GM19455 (cell line): ENCODE results near the gene E2F7.
A peak's percentile ranks its signal among the peaks of the same experiment; 100 is the strongest.

ENCODE experiments used
- ATAC-seq: cut with Tn5 transposase; IDR thresholded peaks from one replicate; pipeline ENCODE4 v1.9.1; 2021; ENCODE audit not compliant: unreplicated experiment

Gene E2F7

GRCh38 chr12:77064896-77065360 is 441 bp downstream of the E2F7 start:
- peak; percentile 12 for ATAC-seq

- peak; percentile 25 for ATAC-seq
Measured at GRCh38 chr12:77062846-77063461, 2.4 kb downstream of the E2F7 start.

- ATAC-seq = no peak
Measured at GRCh38 chr12:77062396-77062795, 3.0 kb downstream of the E2F7 start.

- ATAC-seq = peak; percentile 38
Measured at GRCh38 chr12:77060883-77061240, 4.5 kb downstream of the E2F7 start.

GRCh38 chr12:77060136-77060882 is 5.1 kb downstream of the E2F7 start:
- peak; percentile 56 for ATAC-seq

- no peak for ATAC-seq
Measured at GRCh38 chr12:77058740-77059139, 6.6 kb downstream of the E2F7 start.

GRCh38 chr12:77054851-77055250 is 10.5 kb downstream of the E2F7 start:
- ATAC-seq = no peak

- no peak for ATAC-seq
Measured at GRCh38 chr12:77053259-77053658, 12.1 kb downstream of the E2F7 start.

- peak; percentile 98 for ATAC-seq
Measured at GRCh38 chr12:77049767-77050353, 15.5 kb downstream of the E2F7 start.

- ATAC-seq = no peak
Measured at GRCh38 chr12:77047341-77048109, 17.8 kb downstream of the E2F7 start.

GRCh38 chr12:77046468-77046867 is 18.9 kb downstream of the E2F7 start:
- no peak for ATAC-seq

GRCh38 chr12:77045183-77045582 is 20.2 kb downstream of the E2F7 start:
- ATAC-seq = no peak

- no peak for ATAC-seq
Measured at GRCh38 chr12:77044721-77045120, 20.6 kb downstream of the E2F7 start.

GRCh38 chr12:77042833-77043232 is 22.5 kb downstream of the E2F7 start:
- ATAC-seq = no peak

- ATAC-seq = no peak
Measured at GRCh38 chr12:77040231-77040630, 25.1 kb downstream of the E2F7 start.

GRCh38 chr12:77035226-77035625 is 30.1 kb downstream of the E2F7 start:
- no peak for ATAC-seq

GRCh38 chr12:77033658-77034536 is 31.5 kb downstream of the E2F7 start:
- ATAC-seq = no peak

GRCh38 chr12:77032406-77032805 is 33.0 kb downstream of the E2F7 start:
- no peak for ATAC-seq

- no peak for ATAC-seq
Measured at GRCh38 chr12:77031745-77032144, 33.6 kb downstream of the E2F7 start.

GRCh38 chr12:77025782-77026314 is 39.5 kb downstream of the E2F7 start:
- ATAC-seq = no peak
